Measurements from ENCODE around the gene CACNG6.
"Not testable (repeated sequence)": the region's sequence is repeated elsewhere in the genome, so short reads cannot be mapped to it uniquely, and the experiment has no call there.

Gene CACNG6, protein sequence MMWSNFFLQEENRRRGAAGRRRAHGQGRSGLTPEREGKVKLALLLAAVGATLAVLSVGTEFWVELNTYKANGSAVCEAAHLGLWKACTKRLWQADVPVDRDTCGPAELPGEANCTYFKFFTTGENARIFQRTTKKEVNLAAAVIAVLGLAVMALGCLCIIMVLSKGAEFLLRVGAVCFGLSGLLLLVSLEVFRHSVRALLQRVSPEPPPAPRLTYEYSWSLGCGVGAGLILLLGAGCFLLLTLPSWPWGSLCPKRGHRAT

DNA sequence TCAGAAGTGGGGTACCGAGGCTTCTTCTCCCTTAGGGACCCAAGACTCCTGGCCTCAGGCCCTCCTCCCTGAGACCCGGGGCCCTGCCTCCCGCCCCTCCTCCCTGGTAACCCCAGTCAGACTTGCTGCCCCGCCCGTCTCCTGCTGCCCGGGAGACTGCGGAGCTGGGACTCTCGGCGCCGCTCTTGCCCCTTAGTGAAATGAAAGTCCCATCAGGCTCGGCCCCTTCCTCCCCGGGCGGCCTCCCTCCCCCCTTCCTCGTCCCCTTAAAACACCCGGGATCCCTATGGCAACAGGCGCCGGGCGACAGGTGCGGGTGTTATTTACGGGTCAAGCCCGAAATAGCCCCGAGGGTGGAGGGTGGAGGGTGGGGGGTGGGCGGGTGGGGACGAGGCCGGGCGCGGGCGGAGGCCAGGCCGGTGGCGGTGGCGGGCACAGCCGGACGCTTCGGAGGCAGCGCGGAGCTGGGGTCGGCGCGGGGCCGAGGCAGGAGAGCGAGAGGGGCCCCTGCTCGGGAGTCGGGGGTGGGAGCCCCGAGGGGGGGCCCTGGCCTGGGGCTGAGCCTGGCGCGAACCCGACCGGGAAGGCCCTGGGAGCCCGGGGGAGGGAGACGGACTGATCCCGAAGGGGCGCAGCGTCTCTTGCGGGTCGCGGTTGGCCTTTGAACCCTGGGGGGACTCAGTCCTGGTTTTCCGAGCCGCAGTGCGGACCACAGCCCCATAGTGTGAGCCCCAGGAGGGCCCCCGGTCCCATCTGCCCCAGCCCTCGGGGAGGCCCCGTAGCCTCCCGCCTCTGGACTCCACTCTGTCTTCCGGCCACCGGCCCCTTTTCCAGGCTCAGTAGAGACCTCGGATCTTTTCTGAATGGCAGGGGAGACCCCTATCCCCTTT lies at the start of gene CACNG6:
TSS of gene CACNG6 (plus strand) at position 414 of the 890 bp plus-strand sequence. CDS start 1,241 bp downstream, outside the sequence.
- Mint-ChIP-seq H3K4me3 (peak within 1 kb of the TSS; percentile 37 to 57), H3K9me3 (no peaks in the 10 kb centered on the region), H3K27ac (no peak within 1 kb of the TSS), H3K36me3 (no peaks in the 10 kb centered on the region), H3K4me1 (peaks cover 7 to 9% of the 10 kb centered on the region in 2 donors), H3K27me3 (peaks cover 51 to 52% of the 10 kb centered on the region in 2 donors)
- ATAC-seq (replicated peaks), result no peak
- DNase-seq, result no peak

DNA sequence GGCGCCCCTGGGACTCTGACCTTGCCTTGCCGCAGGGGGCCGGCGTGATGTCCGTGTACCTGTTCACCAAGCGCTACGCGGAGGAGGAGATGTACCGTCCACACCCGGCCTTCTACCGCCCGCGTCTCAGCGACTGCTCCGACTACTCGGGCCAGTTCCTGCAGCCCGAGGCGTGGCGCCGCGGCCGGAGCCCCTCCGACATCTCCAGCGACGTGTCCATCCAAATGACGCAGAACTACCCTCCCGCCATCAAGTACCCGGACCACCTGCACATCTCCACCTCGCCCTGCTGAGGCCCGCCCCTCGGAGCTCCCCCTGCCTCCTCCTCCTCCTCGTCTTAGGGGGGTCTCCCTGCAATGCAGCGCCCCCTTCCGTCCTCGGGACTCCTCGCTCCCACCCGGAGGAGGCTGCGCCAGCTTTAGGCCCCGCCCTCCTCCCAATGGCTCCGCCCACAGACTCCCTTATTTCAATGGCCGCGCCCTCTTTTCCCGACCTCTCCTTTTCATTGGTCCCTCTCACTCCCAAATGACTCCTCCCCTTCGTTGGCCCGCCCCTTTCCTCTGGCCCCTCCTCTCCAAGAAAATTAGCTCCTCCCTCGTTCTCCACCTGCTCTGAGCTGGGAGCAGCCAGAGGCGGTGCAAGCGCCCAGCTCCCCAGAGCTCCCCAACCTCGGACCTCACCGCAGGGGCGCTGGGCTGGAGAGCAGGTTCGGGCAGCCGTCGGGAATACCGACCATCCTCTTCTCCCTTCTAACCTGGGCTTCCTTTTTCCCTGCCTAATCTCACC lies 49.2 kb upstream of the CACNG6 start:
- Mint-ChIP-seq H3K4me3 (no peak overlapping the region), H3K27ac (no peak overlapping the region), H3K4me1 (peaks cover 6 to 10% of the 10 kb centered on the region in 2 donors), H3K9me3 (peaks cover 8 to 12% of the 10 kb centered on the region in 2 donors), H3K27me3 (peaks cover 60 to 75% of the 10 kb centered on the region in 2 donors), H3K36me3 (peaks cover 6 to 10% of the 10 kb centered on the region in 2 donors)
- DNase-seq, result no peak
- no peak for ATAC-seq (replicated peaks)

DNA sequence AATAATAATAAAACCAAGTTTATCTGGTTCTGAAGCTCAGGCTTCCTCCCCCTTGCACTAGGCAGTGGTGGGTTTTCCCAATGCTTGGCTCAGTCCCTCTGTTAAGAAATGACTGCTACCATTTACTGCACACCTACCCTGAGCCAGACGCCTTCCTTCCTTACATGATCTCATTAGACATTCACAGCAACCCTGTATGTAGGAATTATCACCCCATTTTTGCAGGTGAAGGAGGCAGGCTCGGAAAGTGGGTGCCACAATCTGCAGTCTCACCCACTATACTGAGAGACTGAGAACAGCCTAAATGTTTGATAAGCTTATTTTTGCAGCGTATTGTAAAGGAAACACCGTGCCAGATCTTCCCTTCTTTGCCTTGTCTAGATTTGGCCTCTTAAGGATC lies 47.0 kb upstream of the CACNG6 start:
- ATAC-seq (replicated peaks) (no peak), DNase-seq (no peak)
- Mint-ChIP-seq H3K9me3 (peaks cover 8 to 12% of the 10 kb centered on the region in 2 donors), H3K4me3 (no peak overlapping the region), H3K27me3 (peaks cover 53 to 71% of the 10 kb centered on the region in 2 donors), H3K36me3 (peaks cover 6 to 10% of the 10 kb centered on the region in 2 donors), H3K27ac (no peak overlapping the region), H3K4me1 (peaks cover 6 to 10% of the 10 kb centered on the region in 2 donors)

DNA sequence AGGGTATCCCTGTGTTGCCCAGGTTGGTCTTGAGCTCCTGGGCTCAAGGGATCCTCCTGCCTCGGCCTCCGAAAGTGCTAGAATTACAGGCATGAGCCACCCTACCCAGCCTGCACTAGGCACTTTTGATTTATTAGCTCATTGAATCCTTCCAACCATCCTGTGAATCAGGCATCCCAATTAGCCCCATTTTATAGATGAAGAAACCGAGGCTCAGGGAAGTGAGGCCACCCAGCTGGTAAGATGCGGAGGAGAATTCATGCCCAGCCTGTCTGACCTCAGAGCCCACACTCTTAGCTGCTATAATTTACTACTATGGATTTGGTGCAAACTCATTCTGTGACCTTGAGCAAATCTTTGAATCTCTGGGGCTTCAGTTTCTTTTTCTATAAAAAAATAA lies 46.5 kb upstream of the CACNG6 start:
- Mint-ChIP-seq H3K4me3 (no peak overlapping the region), H3K9me3 (peaks cover 8 to 12% of the 10 kb centered on the region in 2 donors)

GRCh38 chr19:53945441-53945840 lies 46.0 kb upstream of the CACNG6 start:
- ATAC-seq (replicated peaks) (no peak), DNase-seq (no peak)
- H3K27me3 Mint-ChIP-seq, result peaks cover 45 to 61% of the 10 kb centered on the region in 2 donors
- peaks cover 6 to 10% of the 10 kb centered on the region in 2 donors for H3K36me3 Mint-ChIP-seq
- no peak overlapping the region for H3K4me3 Mint-ChIP-seq
- peaks cover 8 to 12% of the 10 kb centered on the region in 2 donors for H3K9me3 Mint-ChIP-seq
- H3K4me1 Mint-ChIP-seq, result peaks cover 6 to 10% of the 10 kb centered on the region in 2 donors
- H3K27ac Mint-ChIP-seq, result no peak overlapping the region

More for the DNA sequence above, 46.5 kb upstream of the CACNG6 start:
- H3K36me3 Mint-ChIP-seq, result peaks cover 6 to 10% of the 10 kb centered on the region in 2 donors
- ATAC-seq (replicated peaks) (no peak), DNase-seq (no peak)
- no peak overlapping the region for H3K27ac Mint-ChIP-seq
- peaks cover 6 to 10% of the 10 kb centered on the region in 2 donors for H3K4me1 Mint-ChIP-seq
- peaks cover 50 to 67% of the 10 kb centered on the region in 2 donors for H3K27me3 Mint-ChIP-seq

GRCh38 chr19:53945998-53946397 lies 45.4 kb upstream of the CACNG6 start:
- H3K36me3 Mint-ChIP-seq, result peaks cover 6 to 10% of the 10 kb centered on the region in 2 donors
- no peak overlapping the region for H3K4me3 Mint-ChIP-seq
- H3K4me1 Mint-ChIP-seq, result peaks cover 6 to 10% of the 10 kb centered on the region in 2 donors
- H3K27ac Mint-ChIP-seq, result no peak overlapping the region
- H3K9me3 Mint-ChIP-seq, result peaks cover 8 to 12% of the 10 kb centered on the region in 2 donors
- peaks cover 42 to 56% of the 10 kb centered on the region in 2 donors for H3K27me3 Mint-ChIP-seq
- DNase-seq (no peak), ATAC-seq (replicated peaks) (no peak)

- no peak for DNase-seq
- Mint-ChIP-seq H3K9me3 (peaks cover 4 to 9% of the 10 kb centered on the region in 2 donors), H3K27me3 (peaks cover 38 to 53% of the 10 kb centered on the region in 2 donors), H3K4me1 (peaks cover 3 to 5% of the 10 kb centered on the region in 2 donors), H3K27ac (no peak overlapping the region), H3K36me3 (peaks cover 2 to 5% of the 10 kb centered on the region in 2 donors), H3K4me3 (no peak overlapping the region)
- ATAC-seq (replicated peaks), result no peak
These were observed 43.8 kb upstream of the CACNG6 start for GRCh38 chr19:53947624-53948023.

DNA sequence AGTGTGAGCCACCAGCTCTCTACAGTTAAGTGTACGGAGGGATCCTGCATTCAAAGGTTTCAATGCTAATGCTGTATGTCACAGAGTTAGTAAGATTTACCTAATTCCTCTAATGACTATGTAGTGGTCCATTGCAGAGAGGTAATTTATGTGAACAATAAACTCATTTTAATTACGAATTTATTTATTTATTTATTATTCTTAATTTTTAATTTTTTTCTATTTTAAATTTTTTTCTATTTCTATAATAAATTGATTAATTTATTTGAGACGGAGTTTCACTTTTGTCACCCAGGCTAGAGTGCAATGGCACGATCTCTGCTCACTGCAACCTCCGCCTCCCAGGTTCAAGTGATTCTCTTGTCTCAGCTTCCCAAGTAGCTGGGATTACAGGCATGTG lies 42.8 kb upstream of the CACNG6 start:
- not testable (repeated sequence) for H3K4me3 Mint-ChIP-seq, H3K27ac Mint-ChIP-seq

GRCh38 chr19:53951436-53951835 lies 40.0 kb upstream of the CACNG6 start:
- DNase-seq, result no peak
- ATAC-seq (replicated peaks), result no peak
- H3K4me3 Mint-ChIP-seq, result no peak overlapping the region
- H3K27ac Mint-ChIP-seq, result no peak overlapping the region
- H3K4me1 Mint-ChIP-seq, result no peaks in the 10 kb centered on the region
- peaks cover 29 to 39% of the 10 kb centered on the region in 2 donors for H3K27me3 Mint-ChIP-seq
- H3K9me3 Mint-ChIP-seq, result peaks cover 0 to 6% of the 10 kb centered on the region in 2 donors
- H3K36me3 Mint-ChIP-seq, result peaks cover 0 to 1% of the 10 kb centered on the region in 2 donors

More for the DNA sequence above, 42.8 kb upstream of the CACNG6 start:
- H3K4me1 Mint-ChIP-seq; DNase-seq; H3K9me3 Mint-ChIP-seq; ATAC-seq (replicated peaks); H3K36me3 Mint-ChIP-seq: not testable (repeated sequence)
- peaks cover 30 to 45% of the 10 kb centered on the region in 2 donors for H3K27me3 Mint-ChIP-seq

DNA sequence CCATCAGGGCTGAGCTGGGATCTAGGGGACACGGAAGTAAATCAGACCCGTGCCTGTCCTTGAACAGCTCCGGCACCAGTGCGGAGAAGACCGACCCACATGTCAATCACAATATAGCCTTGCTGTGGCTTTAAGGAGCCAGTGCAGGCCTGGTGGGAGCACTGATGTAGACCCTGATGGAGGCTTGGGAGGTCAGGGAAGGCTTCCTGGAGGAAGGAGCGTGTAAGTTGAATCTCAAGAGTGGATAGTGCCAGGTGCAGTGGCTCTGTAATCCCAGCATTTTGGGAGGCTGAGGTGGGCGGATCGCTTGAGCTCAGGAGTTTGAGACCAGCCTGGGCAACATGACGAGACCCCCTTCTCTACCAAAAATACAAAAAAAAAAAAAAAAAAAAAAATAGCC lies 39.5 kb upstream of the CACNG6 start:
- Mint-ChIP-seq H3K9me3 (peaks cover 0 to 6% of the 10 kb centered on the region in 2 donors), H3K27me3 (peaks cover 28 to 41% of the 10 kb centered on the region in 2 donors), H3K36me3 (peaks cover 0 to 1% of the 10 kb centered on the region in 2 donors), H3K4me1 (no peaks in the 10 kb centered on the region), H3K4me3 (no peak overlapping the region), H3K27ac (no peak overlapping the region)
- no peak for ATAC-seq (replicated peaks)
- DNase-seq, result no peak

DNA sequence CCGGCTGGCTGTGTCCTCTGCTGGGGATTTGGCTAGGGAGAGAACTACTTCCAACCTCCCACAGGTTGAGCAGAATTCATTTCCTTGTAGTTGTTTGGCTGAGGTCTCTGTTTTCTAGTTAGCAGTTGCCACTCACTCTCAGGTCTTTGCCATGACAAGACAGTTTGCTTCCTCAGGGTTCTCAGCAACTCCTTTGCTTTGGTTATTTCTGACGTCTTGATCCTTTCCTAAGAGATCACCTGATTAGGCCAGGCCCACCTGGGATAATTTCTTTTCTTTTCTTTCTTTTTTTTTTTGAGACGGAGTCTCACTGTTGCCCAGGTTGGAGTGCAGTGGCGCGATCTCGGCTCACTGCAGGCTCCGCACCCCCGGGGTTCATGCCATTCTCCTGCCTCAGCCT lies 38.1 kb upstream of the CACNG6 start:
- no peak overlapping the region for H3K27ac Mint-ChIP-seq
- H3K36me3 Mint-ChIP-seq, result peaks cover 0 to 1% of the 10 kb centered on the region in 2 donors
- H3K4me1 Mint-ChIP-seq, result peaks cover 3 to 4% of the 10 kb centered on the region in 2 donors
- H3K27me3 Mint-ChIP-seq, result peaks cover 33 to 46% of the 10 kb centered on the region in 2 donors
- no peak overlapping the region for H3K4me3 Mint-ChIP-seq
- no peak for DNase-seq
- H3K9me3 Mint-ChIP-seq, result peaks cover 0 to 6% of the 10 kb centered on the region in 2 donors
- ATAC-seq (replicated peaks), result no peak

DNA sequence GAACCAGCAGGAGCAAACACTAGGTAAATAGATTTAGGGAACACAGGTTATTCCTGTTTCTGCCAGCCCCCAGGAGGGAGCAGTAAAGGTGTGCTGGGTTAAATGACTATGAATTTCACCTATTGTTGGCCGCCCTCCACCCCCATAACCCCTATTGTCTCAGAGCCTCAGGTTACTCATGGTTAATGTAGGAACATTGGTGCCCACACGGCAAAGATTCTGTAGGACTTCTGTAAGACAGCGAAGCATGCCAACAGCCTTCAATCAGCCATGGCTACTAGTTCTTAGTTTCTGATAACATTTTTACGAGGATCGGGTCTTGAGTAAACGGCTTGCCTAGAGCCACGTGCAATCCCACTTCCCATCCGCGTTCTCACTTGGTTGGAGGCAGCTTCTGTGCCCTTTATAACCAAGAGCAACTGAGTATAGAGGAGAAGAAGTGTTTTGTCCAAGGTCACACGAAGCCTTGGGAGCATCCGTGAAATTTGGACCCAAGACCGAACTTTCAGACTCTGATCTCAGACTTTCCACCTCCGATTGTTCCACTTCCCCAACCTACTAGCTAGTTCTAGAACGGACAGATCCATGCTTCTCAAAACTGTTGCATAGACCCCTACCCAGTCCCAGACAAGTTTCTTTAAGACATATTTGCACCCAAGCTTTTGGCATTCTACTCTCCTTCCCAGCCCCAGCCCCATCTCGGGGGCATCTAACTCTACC lies 33.8 kb upstream of the CACNG6 start:
- H3K9me3 Mint-ChIP-seq, result peaks cover 0 to 5% of the 10 kb centered on the region in 2 donors
- H3K4me1 Mint-ChIP-seq, result peaks cover 16 to 20% of the 10 kb centered on the region in 2 donors
- no peak overlapping the region for H3K27ac Mint-ChIP-seq
- H3K27me3 Mint-ChIP-seq, result peaks cover 60 to 71% of the 10 kb centered on the region in 2 donors
- H3K36me3 Mint-ChIP-seq, result no peaks in the 10 kb centered on the region
- DNase-seq (no peak), ATAC-seq (replicated peaks) (no peak)
- H3K4me3 Mint-ChIP-seq, result no peak overlapping the region

- peaks cover 60 to 71% of the 10 kb centered on the region in 2 donors for H3K27me3 Mint-ChIP-seq
- H3K9me3 Mint-ChIP-seq, result peaks cover 0 to 5% of the 10 kb centered on the region in 2 donors
- H3K36me3 Mint-ChIP-seq, result no peaks in the 10 kb centered on the region
- DNase-seq, result no peak
- no peak overlapping the region for H3K27ac Mint-ChIP-seq
- ATAC-seq (replicated peaks), result no peak
- no peak overlapping the region for H3K4me3 Mint-ChIP-seq
- H3K4me1 Mint-ChIP-seq, result peaks cover 16 to 20% of the 10 kb centered on the region in 2 donors
These were observed 33.3 kb upstream of the CACNG6 start for GRCh38 chr19:53958168-53958571.
